ENCODE data around the gene AMELY.
"Not testable (repeated sequence)": the region's sequence is repeated elsewhere in the genome, so short reads cannot be mapped to it uniquely, and the experiment has no call there.

DNA sequence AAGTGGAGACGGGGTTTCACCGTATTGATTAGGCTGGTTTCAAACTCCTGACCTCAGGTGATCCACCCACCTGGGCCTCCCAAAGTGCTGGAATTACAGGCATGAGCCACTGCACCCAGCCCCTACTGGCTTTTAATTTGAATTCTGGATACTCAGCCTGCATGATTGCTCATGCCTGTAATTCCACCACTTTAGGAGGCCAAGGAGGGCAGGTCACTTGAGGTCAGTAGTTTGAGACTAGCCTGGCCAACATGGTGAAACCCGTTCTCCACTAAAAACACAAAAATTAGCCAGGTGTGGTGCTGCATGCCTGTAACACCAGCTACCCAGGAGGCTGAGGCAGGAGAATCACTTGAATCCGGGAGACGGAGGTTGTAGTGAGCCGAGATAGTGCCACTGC is 3.5 kb downstream of the AMELY start:
- not testable (repeated sequence) for TF ChIP-seq POLR2A, POLR2AphosphoS5 (IDR thresholded peaks at IDR 0.05)
- TF ChIP-seq, protein P1, sequence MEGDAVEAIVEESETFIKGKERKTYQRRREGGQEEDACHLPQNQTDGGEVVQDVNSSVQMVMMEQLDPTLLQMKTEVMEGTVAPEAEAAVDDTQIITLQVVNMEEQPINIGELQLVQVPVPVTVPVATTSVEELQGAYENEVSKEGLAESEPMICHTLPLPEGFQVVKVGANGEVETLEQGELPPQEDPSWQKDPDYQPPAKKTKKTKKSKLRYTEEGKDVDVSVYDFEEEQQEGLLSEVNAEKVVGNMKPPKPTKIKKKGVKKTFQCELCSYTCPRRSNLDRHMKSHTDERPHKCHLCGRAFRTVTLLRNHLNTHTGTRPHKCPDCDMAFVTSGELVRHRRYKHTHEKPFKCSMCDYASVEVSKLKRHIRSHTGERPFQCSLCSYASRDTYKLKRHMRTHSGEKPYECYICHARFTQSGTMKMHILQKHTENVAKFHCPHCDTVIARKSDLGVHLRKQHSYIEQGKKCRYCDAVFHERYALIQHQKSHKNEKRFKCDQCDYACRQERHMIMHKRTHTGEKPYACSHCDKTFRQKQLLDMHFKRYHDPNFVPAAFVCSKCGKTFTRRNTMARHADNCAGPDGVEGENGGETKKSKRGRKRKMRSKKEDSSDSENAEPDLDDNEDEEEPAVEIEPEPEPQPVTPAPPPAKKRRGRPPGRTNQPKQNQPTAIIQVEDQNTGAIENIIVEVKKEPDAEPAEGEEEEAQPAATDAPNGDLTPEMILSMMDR (IDR thresholded peaks at IDR 0.05 in 8 of 11, conservative IDR thresholded peaks at IDR 0.05 in 3 of 11), result not testable (repeated sequence)

Data from spleen (tissue), 7 donors.